BLaER1 treated with 17β-estradiol and CSF1 and Interleukin-3, amounts not matched to agents 10 nM and 100 nM (cell line): ENCODE data around the gene GPC3.

Experiments used
- H3K27ac ChIP-seq, 11 experiments: shearing (Covaris generic); formaldehyde crosslinking; 2 replicates each; pipeline ENCODE4 v1.8.1; 2022
- H3K27me3 ChIP-seq, 11 experiments: shearing (Covaris generic); formaldehyde crosslinking; 2 replicates each; pipeline ENCODE4 v1.8.1; 2022
- H3K36me3 ChIP-seq, 11 experiments: shearing (Covaris generic); formaldehyde crosslinking; 2 replicates each; pipeline ENCODE4 v1.8.1; 2022
- H3K4me1 ChIP-seq, 10 experiments: shearing (Covaris generic); formaldehyde crosslinking; 2 replicates each; pipeline ENCODE4 v1.8.1; 2022
- H3K4me2 ChIP-seq, 11 experiments: shearing (Covaris generic); formaldehyde crosslinking; 2 replicates each; pipeline ENCODE4 v1.8.1; 2022
- H3K4me3 ChIP-seq, 10 experiments: shearing (Covaris generic); formaldehyde crosslinking; 2 replicates each; pipeline ENCODE4 v1.8.1; 2022
- H3K9ac ChIP-seq, 11 experiments: shearing (Covaris generic); formaldehyde crosslinking; 2 replicates each; pipeline ENCODE4 v1.8.1; 2022
- H3K9me3 ChIP-seq, 11 experiments: shearing (Covaris generic); formaldehyde crosslinking; replicated peaks in 1 of 11; 2 replicates each; pipeline ENCODE4 v1.8.1; 2022
- H4K20me1 ChIP-seq, 11 experiments: shearing (Covaris generic); formaldehyde crosslinking; 2 replicates each; pipeline ENCODE4 v1.8.1; 2022
- Cebpa-rat ChIP-seq, 11 experiments: shearing (Covaris generic); IDR thresholded peaks; 2 replicates each; pipeline ENCODE4 v1.8.1; 2022

The GPC3 gene

DNA sequence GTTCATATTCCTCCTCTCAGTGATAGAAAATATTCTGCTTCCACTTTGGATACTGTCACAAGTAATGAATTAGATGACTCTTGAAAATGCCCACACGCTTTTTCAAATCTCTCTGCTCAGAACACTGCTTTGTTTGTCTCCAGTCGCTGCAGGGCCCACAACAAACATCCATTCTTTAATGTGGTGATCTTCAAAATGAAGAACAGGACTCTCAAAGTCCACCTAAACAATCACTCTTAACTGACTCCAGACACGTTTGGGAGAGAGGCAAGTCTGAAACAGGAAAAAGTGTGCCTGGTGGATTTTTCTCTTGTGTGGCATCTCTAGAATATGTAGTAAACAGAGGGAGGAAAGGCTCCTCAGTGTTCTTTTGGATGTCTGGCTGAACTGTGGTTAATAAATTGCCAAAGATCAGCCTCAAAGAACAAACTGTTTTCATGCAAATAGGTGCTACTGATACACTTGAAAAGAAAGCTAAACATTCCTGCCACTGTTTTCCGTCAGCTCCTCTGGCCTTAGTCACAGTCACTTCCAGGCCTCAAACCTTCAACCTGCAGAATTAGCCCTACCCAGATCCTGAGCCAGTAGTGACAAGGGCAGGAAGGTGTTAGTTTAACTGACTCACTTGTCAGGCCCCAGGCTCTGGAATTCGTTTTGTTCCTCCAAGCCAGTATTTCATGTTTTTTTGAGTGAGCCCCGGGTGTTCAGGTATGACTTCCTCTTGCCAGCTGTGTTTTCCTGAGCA is 310.5 kb downstream of the GPC3 start:
- Histone ChIP-seq H3K36me3 (no peaks in the 10 kb centered on the region), H3K9me3 (peaks cover 0 to 7% (median 1%) of the 10 kb centered on the region in 11 experiments; a peak in 6 of 22 replicates), H3K27ac (no peak overlapping the region), H3K9ac (no peak overlapping the region), H3K4me2 (no peak overlapping the region), H3K4me3 (no peak overlapping the region), H3K4me1 (no peaks in the 10 kb centered on the region; a peak in 1 of 20 replicates), H4K20me1 (peaks cover 0 to 6% (median 0%) of the 10 kb centered on the region in 11 experiments; a peak in 7 of 22 replicates), H3K27me3 (peaks cover 92 to 100% (median 98%) of the 10 kb centered on the region in 11 experiments)
- no peak for TF ChIP-seq Cebpa-rat (IDR thresholded peaks at IDR 0.05)

DNA sequence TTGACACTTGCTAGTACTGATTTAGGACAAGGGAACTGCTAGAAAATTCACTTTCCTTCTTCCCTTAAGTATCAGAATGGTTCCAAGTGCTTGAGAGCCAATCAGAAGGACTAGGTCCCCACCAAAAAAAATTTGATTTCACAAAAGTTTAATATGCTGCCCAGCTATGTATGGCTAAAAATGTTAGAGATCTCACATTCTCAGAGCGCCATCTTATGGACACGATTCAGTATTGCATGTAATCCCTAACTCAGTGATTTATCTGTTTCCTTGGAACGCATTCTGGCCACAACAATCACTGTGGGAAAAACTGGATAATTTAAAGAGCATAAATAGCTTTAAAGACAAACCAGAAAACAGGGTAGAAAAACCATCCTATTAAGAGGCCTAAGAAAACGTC is 315.0 kb downstream of the GPC3 start:
- Histone ChIP-seq H3K9ac (no peak overlapping the region), H3K4me2 (no peak overlapping the region), H3K27me3 (peaks cover 83 to 97% (median 95%) of the 10 kb centered on the region in 11 experiments), H3K27ac (no peak overlapping the region), H3K4me3 (no peak overlapping the region), H4K20me1 (peaks cover 0 to 4% (median 0%) of the 10 kb centered on the region in 11 experiments; a peak in 4 of 22 replicates), H3K36me3 (no peaks in the 10 kb centered on the region), H3K4me1 (no peaks in the 10 kb centered on the region), H3K9me3 (no peaks in the 10 kb centered on the region)
- no peak for TF ChIP-seq Cebpa-rat (IDR thresholded peaks at IDR 0.05)

DNA sequence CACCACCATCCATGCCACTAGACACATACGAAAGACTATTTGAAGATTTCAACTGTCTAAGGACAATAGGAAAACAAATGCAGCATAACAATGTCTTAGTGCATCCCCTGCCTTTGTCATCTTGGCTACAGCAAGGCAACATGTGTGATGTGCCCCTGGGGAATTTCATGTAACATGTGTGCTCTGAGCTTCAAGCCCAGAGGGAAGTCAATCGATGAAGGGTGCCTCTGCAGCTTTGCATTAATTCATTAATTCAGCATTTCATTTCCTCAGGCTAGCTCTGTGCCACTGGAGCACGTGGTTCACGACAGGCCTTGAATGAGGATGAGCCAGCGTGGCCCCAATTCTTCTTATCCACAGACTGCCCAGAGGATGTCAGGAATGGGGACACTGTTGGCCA is 316.2 kb downstream of the GPC3 start:
- H3K27me3 ChIP-seq, result peaks cover 83 to 97% (median 94%) of the 10 kb centered on the region in 11 experiments
- H3K9me3 ChIP-seq, result no peaks in the 10 kb centered on the region
- TF ChIP-seq Cebpa-rat (IDR thresholded peaks at IDR 0.05), result no peak
- no peaks in the 10 kb centered on the region for H3K36me3 ChIP-seq
- H3K4me1 ChIP-seq, result no peaks in the 10 kb centered on the region
- H4K20me1 ChIP-seq, result peaks cover 0 to 4% (median 0%) of the 10 kb centered on the region in 11 experiments; a peak in 2 of 22 replicates
- H3K27ac ChIP-seq, result no peak overlapping the region
- H3K4me2 ChIP-seq, result no peak overlapping the region
- no peak overlapping the region for H3K4me3 ChIP-seq
- no peak overlapping the region for H3K9ac ChIP-seq

DNA sequence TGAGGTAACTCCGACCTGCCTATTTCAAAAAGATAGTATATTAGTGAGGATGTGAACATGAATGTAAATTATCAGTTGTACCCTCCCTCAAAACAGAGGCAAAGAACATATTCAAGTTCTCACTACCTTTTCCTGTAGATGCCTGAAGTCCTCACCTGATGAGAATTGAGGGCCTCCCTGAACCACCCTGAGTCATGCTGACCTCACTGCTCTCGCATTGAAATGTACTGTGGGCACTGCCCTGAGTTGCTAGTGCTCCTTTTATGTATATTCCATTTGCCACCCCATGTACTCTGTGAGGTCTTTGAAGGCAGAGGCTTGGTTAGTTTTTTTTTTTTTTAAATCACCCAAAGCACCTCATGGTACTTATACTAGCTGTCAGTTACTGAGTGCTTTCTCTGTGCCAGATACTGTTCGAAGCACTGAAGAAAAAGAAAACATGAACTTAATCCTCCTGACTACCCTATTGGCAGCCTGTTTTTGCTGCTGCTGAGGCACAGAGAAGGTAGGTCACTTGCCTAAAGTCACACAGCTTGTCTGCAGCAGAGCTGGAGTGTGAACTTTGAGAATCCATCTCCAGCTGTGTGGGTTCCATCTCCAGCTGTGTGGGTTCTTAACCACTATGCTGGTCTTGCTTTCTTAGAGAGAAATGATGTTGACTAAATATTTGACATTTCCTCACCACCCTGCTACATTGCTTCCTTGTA is 317.0 kb downstream of the GPC3 start:
- H3K27me3 ChIP-seq, result peaks cover 81 to 97% (median 94%) of the 10 kb centered on the region in 11 experiments
- no peak overlapping the region for H3K4me3 ChIP-seq
- no peak overlapping the region for H3K4me2 ChIP-seq
- no peaks in the 10 kb centered on the region for H3K36me3 ChIP-seq
- no peak overlapping the region for H3K27ac ChIP-seq
- no peak for TF ChIP-seq Cebpa-rat (IDR thresholded peaks at IDR 0.05)
- no peaks in the 10 kb centered on the region for H3K4me1 ChIP-seq
- no peaks in the 10 kb centered on the region; a peak in 1 of 22 replicates for H4K20me1 ChIP-seq
- no peaks in the 10 kb centered on the region for H3K9me3 ChIP-seq
- H3K9ac ChIP-seq, result no peak overlapping the region

DNA sequence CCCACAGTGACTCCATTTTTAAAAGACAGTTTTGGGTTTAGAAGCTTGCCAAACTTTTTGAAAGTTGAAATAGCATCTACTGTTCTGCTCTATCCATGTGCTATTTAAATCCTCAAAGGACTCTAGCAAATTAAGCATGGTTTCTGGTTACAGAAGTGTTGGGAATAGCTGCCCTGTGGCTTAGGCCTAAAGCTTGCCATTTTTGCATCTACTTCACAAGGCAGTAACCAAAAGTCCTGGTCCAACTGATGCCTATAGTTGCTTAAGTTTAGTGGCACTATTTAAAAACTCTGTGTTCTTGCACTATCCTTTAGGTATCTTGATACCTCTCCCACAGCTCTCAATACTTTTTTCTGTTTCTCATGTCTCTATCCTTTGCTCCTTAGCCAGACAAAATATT is 319.1 kb downstream of the GPC3 start:
- H3K27me3 ChIP-seq, result peaks cover 81 to 96% (median 93%) of the 10 kb centered on the region in 11 experiments
- no peak for TF ChIP-seq Cebpa-rat (IDR thresholded peaks at IDR 0.05)
- no peaks in the 10 kb centered on the region for H3K4me1 ChIP-seq
- no peaks in the 10 kb centered on the region for H3K36me3 ChIP-seq
- no peaks in the 10 kb centered on the region; a peak in 1 of 22 replicates for H4K20me1 ChIP-seq
- H3K27ac ChIP-seq, result no peak overlapping the region
- H3K4me3 ChIP-seq, result no peak overlapping the region
- no peaks in the 10 kb centered on the region for H3K9me3 ChIP-seq
- H3K4me2 ChIP-seq, result no peak overlapping the region
- H3K9ac ChIP-seq, result no peak overlapping the region

DNA sequence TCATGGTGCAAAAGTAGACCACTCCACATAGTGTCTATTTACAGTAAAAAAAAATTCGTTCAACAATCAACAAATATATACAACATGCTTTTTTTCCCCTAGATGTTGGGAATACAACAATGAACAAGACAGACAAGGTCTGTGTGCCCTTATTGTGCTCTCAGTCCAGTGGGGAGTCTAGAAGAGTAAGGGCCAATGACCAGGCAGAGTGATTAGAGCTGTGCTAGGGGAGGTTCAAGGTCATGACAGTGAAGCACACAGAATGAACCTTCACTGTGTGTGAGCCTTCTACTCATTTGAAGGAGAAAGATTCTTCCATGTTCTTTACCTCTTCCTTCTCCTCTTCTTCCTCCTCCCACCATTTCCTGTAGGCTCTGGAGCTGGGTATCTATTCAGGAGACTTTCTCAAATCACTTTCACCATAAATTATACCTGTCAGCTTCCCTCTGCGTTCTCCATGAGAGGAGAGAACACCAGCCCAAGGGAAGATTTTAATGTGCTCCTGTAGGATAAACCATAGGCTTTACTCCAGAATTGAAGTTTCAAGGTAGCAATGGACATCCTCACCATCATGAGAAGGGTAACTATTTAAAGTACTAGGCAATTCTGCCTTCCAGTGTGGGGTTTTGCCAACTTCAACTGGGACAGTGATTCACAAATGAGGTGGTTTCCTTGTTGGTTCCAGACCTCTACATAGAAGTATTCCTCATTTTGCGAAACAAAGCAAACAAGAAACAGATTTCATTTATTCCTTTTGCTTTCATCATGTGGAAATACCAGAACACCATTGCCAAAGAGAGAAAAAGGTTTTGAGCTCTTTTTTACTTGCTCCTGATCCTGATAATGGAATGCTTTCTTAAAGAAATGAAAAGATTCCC is 323.2 kb downstream of the GPC3 start:
- no peak overlapping the region for H3K27ac ChIP-seq
- no peak for TF ChIP-seq Cebpa-rat (IDR thresholded peaks at IDR 0.05)
- peaks cover 89 to 96% (median 94%) of the 10 kb centered on the region in 11 experiments for H3K27me3 ChIP-seq
- no peaks in the 10 kb centered on the region; a peak in 3 of 22 replicates for H4K20me1 ChIP-seq
- H3K9me3 ChIP-seq, result no peaks in the 10 kb centered on the region
- no peak overlapping the region for H3K9ac ChIP-seq
- H3K4me2 ChIP-seq, result no peak overlapping the region
- H3K36me3 ChIP-seq, result no peaks in the 10 kb centered on the region
- H3K4me1 ChIP-seq, result no peaks in the 10 kb centered on the region
- no peak overlapping the region for H3K4me3 ChIP-seq

DNA sequence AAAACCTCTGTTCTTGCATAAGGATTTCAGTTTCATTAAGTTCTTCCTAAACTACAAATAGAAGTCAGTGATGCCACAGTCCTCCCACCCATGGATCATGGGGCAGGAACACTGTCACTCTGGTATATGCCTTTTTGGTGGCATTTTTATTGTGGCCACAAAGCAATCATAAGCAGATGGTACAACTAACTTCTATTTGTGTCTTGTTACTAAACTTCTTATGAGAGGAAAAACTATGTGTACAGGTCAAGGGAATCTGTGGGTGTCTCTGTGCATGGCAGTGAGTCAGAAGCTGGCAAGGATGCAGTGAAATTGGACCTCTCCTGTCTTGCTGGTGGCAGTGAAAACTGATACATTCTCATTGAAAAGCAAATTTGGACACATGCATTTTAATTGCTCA is 325.1 kb downstream of the GPC3 start:
- Histone ChIP-seq H3K36me3 (no peaks in the 10 kb centered on the region), H3K27ac (no peak overlapping the region), H3K9ac (no peak overlapping the region), H3K4me2 (no peak overlapping the region), H3K4me1 (peaks cover 0 to 5% (median 0%) of the 10 kb centered on the region in 10 experiments; a peak in 1 of 20 replicates), H4K20me1 (no peaks in the 10 kb centered on the region; a peak in 3 of 22 replicates), H3K4me3 (no peak overlapping the region), H3K27me3 (peaks cover 93 to 99% (median 98%) of the 10 kb centered on the region in 11 experiments), H3K9me3 (no peaks in the 10 kb centered on the region)
- TF ChIP-seq Cebpa-rat (IDR thresholded peaks at IDR 0.05), result no peak

DNA sequence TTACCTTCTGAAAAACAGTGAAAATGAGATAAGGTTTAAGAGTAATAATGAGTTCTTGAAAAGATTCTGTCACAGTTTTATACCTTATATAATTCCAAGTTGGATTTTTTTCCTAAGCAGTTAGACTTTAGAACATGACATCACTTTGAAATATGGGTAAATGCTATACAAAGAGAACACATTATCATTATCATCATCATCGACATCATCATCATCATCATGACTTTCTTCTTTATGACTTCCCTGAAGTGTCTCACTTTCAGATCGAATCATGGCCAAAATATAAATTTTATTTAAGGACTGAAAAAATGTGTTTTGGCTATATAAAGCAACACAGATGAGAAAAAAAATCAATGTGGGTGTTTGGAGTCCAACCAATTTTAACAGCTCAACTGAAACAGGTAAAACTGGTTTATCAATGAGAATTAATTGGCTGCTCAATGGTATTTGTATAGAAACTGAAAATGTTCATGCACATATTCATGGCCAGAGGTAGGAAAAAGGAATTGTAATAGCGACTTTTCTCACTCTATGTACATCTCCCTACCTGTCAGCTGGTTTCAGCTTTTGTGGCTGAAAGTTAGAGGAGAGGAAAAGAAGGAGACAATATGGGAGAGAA is 327.0 kb downstream of the GPC3 start:
- no peak overlapping the region for H3K4me2 ChIP-seq
- no peak for TF ChIP-seq Cebpa-rat (IDR thresholded peaks at IDR 0.05)
- peaks cover 95 to 99% (median 98%) of the 10 kb centered on the region in 11 experiments for H3K27me3 ChIP-seq

More for the DNA sequence above, 327.0 kb downstream of the GPC3 start:
- H4K20me1 ChIP-seq, result no peaks in the 10 kb centered on the region; a peak in 4 of 22 replicates
- H3K9me3 ChIP-seq, result no peaks in the 10 kb centered on the region
- H3K4me1 ChIP-seq, result peaks cover 0 to 5% (median 0%) of the 10 kb centered on the region in 10 experiments; a peak in 1 of 20 replicates
- no peak overlapping the region for H3K27ac ChIP-seq
- H3K9ac ChIP-seq, result no peak overlapping the region
- H3K36me3 ChIP-seq, result no peaks in the 10 kb centered on the region
- H3K4me3 ChIP-seq, result no peak overlapping the region
